ENCODE results near the gene CBFA2T3. TPM values are rescaled to one million over a fixed set of nuclear protein-coding genes. Genes with fewer than 3 reads are reported as not detected.

The CBFA2T3 gene
- total RNA-seq, 1 donor from 2014 or later = 2.4 TPM

GRCh38 chr16:88967830-88968588, 9.0 kb downstream of the CBFA2T3 start:
- no peaks in the 10 kb centered on the region for H3K9me3 Mint-ChIP-seq (ENCODE audit: unreplicated experiment)
- Histone ChIP-seq H3K4me2 (ENCODE audit: low read length) (no peak overlapping the region), H4K20me1 (ENCODE audit: insufficient read depth, low read length) (no peaks in the 10 kb centered on the region), H3K36me3 (ENCODE audit: insufficient read depth, low read length) (no peaks in the 10 kb centered on the region), H3K4me3 (ENCODE audit: insufficient read depth, low read depth, low read length) (no peak overlapping the region), H3K27ac (ENCODE audit: low read depth, low read length) (no peak overlapping the region), H2AFZ (ENCODE audit: low read depth, low read length) (no peak overlapping the region), H3K27me3 (ENCODE audit: insufficient read depth, low read length) (peaks cover 3% of the 10 kb centered on the region), H3K9me3 (ENCODE audit: insufficient read depth, low read depth, low read length) (no peaks in the 10 kb centered on the region), H3K9ac (ENCODE audit: low read length) (no peak overlapping the region), H3K4me1 (ENCODE audit: insufficient read depth, low read length) (no peaks in the 10 kb centered on the region), H3K79me2 (ENCODE audit: insufficient read depth, low read length) (no peaks in the 10 kb centered on the region)
- FAIRE-seq = no peak
- H3K27ac Mint-ChIP-seq (ENCODE audit: unreplicated experiment) = no peak overlapping the region
- H3K4me3 Mint-ChIP-seq (ENCODE audit: unreplicated experiment) = no peak overlapping the region
- DNase-seq (ENCODE audit: low read depth) = no peak
- H3K4me1 Mint-ChIP-seq (ENCODE audit: low read depth, unreplicated experiment) = peaks cover under 1% of the 10 kb centered on the region
- peaks cover 28% of the 10 kb centered on the region for H3K27me3 Mint-ChIP-seq (ENCODE audit: low read depth, unreplicated experiment)
- TF ChIP-seq CTCF (IDR thresholded peaks at IDR 0.05; ENCODE audit: insufficient read depth, low read depth, low read length) = no peak
- no peak for TF ChIP-seq EZH2 (IDR thresholded peaks at IDR 0.05; ENCODE audit: insufficient read depth, low read length)
- no peaks in the 10 kb centered on the region for H3K36me3 Mint-ChIP-seq (ENCODE audit: low read depth, unreplicated experiment)

- TF ChIP-seq EZH2 (IDR thresholded peaks at IDR 0.05; ENCODE audit: insufficient read depth, low read length) (no peak), CTCF (IDR thresholded peaks at IDR 0.05; ENCODE audit: insufficient read depth, low read depth, low read length) (no peak)
- Mint-ChIP-seq H3K27me3 (ENCODE audit: low read depth, unreplicated experiment) (peaks cover 34% of the 10 kb centered on the region), H3K9me3 (ENCODE audit: unreplicated experiment) (no peaks in the 10 kb centered on the region), H3K36me3 (ENCODE audit: low read depth, unreplicated experiment) (no peaks in the 10 kb centered on the region), H3K4me3 (ENCODE audit: unreplicated experiment) (no peak overlapping the region), H3K27ac (ENCODE audit: unreplicated experiment) (no peak overlapping the region), H3K4me1 (ENCODE audit: low read depth, unreplicated experiment) (no peaks in the 10 kb centered on the region)
- Histone ChIP-seq H3K9ac (ENCODE audit: low read length) (no peak overlapping the region), H3K27ac (ENCODE audit: low read depth, low read length) (no peak overlapping the region), H2AFZ (ENCODE audit: low read depth, low read length) (no peak overlapping the region), H4K20me1 (ENCODE audit: insufficient read depth, low read length) (no peaks in the 10 kb centered on the region), H3K4me1 (ENCODE audit: insufficient read depth, low read length) (no peaks in the 10 kb centered on the region), H3K79me2 (ENCODE audit: insufficient read depth, low read length) (no peaks in the 10 kb centered on the region), H3K36me3 (ENCODE audit: insufficient read depth, low read length) (no peaks in the 10 kb centered on the region), H3K4me2 (ENCODE audit: low read length) (no peak overlapping the region), H3K4me3 (ENCODE audit: insufficient read depth, low read depth, low read length) (no peak overlapping the region), H3K27me3 (ENCODE audit: insufficient read depth, low read length) (peaks cover 3% of the 10 kb centered on the region), H3K9me3 (ENCODE audit: insufficient read depth, low read depth, low read length) (no peaks in the 10 kb centered on the region)
- DNase-seq (ENCODE audit: low read depth) = no peak
- no peak for FAIRE-seq
These were observed 9.8 kb downstream of the CBFA2T3 start for GRCh38 chr16:88966986-88967829.

Measured in astrocyte (in vitro differentiated cells and primary cell).